ENCODE data around the gene PGRMC2.

The PGRMC2 gene, protein sequence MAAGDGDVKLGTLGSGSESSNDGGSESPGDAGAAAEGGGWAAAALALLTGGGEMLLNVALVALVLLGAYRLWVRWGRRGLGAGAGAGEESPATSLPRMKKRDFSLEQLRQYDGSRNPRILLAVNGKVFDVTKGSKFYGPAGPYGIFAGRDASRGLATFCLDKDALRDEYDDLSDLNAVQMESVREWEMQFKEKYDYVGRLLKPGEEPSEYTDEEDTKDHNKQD

DNA sequence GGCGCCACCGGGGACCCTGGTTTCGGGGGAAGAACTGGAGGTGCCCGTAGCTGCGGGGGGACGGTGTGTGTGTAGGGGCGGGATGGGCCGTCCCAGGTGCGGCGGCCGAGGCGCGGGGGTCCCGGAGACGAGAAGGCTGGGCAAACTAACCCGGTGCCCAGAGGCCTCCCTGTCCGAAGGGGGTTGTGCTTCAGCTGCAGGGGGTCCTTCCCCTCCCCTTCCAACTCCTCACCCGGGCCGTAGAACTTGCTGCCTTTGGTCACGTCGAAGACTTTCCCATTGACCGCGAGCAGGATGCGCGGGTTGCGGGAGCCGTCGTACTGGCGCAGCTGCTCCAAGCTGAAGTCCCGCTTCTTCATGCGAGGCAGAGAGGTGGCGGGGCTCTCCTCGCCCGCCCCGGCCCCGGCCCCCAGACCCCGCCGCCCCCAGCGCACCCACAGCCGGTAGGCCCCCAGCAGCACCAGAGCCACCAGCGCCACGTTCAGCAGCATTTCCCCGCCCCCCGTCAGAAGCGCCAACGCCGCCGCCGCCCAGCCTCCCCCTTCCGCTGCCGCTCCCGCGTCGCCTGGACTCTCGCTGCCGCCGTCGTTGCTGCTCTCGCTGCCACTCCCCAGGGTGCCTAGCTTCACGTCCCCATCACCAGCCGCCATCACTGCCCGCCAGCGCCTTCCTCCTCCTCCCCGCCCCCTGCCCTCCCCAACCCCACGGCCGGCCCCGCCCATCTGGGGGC, at the start of gene PGRMC2:
Gene PGRMC2 (minus strand): TSS at position 673 of the 730 bp plus-strand sequence. CDS start 23 bp downstream, at position 650.
- DNase-seq, result no peak

DNA sequence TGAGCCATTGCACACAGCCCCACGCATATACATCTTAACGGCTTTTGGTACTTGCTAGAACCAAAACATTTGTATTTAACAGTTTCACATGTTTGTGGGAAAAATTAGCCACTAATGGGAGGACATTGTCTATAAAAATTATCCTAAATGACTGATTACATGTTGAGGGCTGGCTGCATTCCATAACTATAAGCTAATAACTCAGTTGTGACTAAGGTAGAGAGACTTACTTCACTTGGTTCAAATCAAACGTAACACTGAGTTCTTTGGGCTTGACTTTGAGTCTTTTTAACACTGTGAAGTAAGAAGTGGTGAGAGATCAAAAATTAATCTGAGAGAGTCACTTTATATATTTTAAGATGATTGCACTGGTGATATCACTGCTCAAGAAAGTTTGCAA, 47.9 kb upstream of the PGRMC2 start:
- no peak for DNase-seq

DNA sequence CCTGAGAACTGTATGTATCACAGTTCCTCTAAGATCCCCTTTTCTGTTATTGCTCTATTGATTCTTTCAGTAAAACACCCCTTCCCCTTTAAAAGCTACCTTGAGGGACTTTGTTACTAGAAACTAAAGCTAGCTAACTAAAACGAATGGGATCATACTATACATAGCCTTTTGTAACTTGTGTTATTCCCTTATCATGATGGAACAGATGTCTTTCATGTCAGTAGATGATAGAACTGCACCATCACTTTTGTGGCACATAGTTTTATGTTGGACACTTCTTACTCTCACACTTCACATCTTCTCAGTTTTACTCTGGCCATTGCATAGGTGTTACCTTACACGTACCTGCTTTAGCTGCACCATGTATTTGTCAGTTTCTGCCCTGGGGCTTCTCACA, 46.6 kb upstream of the PGRMC2 start:
- DNase-seq, result no peak

DNA sequence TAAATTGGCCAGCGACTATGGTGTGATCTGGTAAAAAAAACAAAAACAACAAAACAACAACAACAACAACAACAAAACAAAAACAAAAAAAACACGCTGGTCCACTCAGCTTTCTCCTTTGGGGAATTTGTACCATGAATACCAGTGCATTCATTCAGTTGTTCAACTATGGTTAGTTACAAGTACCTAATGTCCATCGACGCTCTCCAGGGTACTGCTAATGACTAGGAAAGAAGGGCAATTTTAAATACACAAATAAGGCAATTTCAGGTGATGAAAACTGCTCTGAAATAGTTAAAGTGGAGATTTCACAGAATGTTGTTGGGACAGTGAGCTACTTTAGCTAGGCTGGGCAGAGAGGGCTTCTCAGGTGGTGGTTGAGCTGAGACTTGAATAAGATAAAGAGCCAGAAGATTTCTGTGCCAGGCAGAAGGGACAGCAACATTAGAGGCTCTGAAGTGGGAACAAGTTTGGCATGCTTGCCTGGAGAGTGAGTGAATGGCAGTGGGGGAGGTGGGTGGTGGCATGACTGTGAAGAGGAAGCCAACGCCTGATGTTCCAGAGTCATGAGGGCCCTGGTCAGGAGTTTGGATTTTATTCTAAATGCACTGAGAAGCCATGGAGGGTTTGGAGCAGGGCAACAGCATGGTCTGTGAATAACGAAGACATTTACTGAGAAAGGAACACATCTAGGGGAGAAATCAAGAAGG, 45.9 kb upstream of the PGRMC2 start:
- DNase-seq, result no peak

DNA sequence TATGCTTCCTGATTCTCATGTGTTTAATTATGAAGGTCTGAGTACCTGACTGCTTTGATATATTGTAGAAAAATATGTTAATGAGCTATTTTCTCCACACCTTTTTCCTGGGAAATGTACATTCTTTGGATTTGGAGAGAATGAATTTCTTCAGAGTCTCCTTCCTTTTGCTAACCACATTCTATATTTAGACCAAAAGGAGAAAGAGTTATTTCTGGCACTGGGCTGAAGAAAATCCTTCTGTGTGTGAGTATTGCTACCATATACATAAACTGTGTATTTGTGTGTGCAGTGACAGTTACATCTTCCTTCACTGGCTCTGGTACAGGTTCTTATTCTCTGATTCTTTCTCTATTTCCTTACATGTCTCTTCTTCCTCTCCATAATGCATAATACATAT, 44.5 kb upstream of the PGRMC2 start:
- DNase-seq, result no peak

DNA sequence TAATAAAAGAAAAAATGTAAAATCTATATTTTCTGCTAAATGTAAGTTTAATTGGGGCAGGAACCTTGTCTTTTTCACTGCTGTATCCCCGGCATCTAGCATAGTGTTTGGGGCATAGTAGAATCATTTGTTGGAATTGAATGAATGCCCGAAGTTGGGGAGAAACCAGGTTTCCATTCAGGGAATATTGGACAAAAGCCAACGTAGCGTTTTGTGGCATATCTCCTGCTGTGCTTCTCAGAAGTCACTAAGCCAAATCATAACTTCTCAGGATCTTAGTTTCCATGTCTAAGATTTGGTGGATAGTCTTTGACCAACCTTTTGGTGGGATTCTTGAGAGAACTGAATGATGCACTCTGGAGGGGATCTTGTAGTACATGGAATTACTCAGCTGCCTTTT, 42.0 kb upstream of the PGRMC2 start:
- DNase-seq, result no peak

DNA sequence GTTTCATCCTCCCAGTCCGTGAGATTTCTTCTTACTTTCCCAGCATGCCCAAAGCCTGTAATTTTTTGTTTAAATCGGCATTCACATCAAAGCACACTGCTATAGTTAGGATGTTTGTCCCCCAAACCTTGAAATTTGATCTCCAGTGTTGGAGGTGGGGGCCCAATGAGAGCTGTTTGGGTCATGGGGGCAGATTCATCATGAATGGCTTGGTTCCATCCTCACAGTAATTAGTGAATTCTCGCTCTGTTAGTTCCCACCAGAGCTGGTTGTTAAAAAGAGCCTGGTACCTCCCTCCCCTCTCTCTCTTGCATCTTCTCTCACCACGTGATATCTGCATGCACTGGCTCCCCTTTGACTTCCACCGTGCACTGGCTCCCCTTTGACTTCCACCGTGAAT, 40.5 kb upstream of the PGRMC2 start:
- DNase-seq, result no peak

DNA sequence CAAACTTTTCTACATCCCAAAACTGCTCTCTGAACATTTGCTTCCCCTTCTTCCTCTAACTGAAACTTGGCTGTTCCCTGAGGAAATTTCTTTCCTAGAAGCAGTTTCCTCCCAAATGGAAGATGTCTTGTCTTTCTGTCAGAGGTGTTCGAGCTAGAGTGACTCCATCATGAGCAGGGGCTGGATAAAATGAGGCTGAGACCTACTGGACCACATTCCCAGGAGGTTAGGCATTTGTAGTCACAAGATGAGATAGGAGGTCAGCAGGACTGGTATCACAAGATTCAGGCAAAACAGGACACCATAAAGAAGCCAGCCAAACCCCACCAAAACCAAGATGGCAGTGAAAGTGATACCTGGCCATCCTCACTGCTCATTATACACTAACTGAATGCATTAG, 35.8 kb upstream of the PGRMC2 start:
- no peak for DNase-seq

DNA sequence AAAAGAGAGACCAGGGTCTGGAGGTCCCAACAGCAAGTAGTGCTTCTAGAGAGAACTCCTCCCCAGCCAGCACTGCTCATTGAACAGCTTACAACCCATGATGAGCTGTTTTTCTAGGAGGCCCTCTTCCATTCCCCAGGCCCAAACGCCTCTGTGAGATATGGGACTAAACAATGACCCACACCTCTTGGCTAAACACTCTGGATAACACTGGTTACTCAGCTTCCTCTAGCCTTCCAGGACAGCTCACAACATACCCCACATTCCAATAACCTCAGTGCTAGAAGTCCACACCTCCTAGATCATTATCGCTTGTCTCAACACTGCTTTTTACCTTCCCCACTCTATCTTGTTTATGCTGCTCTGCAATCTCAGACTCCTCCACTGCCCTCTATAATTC, 35.4 kb upstream of the PGRMC2 start:
- no peak for DNase-seq

DNA sequence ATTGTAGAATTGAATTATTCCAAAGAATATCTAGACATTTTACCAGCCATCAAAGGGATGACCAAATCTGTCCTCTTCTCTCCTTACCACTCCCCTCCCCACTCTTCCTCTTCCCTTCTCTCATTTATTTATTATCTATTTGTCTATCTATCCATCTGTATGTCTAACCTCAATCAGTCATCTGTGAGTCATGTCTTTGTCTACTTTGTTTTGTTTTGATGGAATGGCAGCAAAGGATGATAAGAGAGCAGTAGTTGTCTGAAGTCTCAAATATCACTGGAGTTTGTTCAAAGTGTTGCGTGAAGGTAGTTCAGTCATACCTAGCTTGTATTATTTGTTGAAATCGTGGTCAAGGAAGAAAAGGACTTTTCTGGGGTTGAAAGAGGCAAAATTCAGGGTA, 34.7 kb upstream of the PGRMC2 start:
- no peak for DNase-seq

DNA sequence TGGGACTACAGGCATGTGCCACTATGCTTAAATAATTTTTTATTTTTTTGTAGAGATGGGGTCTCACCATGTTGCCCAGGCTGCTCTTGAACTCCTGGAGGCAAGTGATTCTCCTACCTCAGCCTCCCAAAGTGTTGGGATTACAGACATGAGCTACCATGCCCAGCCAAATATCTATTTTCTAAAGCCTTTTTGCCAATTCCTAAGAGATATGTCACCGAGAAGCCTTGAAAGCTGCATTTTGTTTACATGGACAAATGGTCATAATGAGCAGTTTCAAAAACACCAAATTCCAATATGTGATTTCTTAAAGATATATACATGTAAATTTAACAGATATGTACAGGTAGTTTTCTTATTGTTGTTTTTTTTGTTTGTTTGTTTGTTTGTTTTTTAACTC, 33.0 kb upstream of the PGRMC2 start:
- DNase-seq, result no peak

DNA sequence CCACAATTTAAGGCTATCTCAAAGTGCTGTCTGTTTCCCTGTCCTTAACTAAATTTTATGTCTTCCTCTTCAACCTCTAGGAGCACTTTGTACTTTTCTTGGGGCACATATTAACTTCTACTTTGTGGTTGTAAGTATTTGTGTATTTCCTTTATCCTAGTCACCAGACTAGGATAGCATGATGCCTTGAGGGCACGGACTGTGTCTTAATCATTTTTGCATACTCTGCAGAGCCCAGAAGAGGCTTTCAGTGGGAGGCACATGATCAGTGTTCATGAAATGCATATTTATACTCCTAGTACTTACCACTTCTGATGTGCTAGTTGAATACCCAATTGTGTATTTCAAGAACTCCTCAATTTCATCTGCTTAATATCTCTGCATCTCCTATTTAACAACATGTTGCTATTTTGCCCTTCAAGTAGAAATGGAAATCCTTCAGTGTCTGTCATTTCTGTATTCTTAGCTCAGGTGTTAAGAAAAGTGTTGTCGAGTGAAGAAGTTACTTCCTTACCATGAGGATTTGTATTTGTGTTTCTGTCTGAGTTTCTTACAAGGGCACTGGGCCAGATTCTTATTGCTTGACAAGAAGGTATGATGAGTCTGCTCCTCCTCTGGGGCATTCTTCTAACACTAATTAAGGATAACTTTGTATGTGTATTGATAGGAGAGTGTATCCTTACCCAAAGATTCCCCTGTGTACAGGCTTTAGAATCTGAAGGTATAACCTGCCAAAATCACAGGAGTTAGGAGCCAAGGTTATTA, 28.3 kb upstream of the PGRMC2 start:
- DNase-seq, result peak; percentile 28

DNA sequence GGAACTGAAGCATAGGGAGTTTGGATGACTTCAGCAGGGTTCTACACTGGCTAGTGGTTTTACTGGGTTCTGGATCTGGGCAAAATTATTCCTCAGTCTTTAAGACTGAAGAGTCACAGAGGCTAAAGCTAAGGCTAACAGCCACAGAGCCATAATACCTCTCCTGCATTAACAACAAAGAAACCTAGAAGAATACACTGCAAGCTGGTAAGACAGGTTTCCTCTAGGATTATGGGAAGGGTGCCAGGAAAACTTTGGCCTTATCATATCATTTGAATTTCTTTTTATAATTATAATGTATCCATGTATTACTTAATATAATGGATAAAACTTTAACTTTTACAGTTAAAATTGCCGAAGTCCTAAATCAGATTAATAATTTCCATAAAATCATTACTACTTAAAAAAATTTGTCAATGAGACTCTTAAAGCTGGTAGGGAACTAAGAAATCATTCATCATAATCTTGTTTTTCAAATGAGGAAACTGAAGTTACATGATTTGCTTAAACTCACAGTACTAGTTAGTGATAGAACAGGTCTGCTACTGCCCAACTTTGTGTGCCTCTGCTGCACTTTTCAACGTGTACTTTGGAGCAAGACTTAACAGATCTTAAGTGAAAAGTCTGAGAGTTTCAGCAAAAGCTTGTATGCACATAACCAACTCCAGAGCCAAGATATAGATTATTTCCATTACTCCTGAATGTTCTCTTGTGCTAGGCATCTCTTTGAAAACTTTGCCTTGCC, 24.2 kb upstream of the PGRMC2 start:
- peak; percentile 87 for DNase-seq

DNA sequence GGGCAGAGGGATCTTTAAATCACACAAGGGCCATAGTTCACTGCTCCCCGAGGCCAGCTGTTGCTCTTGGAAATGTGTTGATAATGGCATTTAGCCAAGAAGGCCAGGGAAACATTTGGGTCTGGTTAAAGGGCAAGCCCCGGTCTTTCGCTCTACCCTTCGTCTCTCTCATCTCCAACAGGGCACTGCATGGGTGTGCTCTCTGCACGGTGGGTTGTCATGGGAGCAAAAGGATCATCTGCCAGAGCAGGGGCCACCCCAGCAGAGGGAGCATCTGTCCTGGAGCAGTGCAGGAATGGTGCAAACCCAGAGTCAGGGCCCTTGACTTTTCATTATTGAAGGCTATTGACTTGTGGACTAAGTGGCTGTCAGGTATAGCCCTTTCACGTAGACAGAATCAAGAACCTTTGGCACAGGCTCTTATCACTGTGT, 22.7 kb upstream of the PGRMC2 start:
- peak; percentile 13 for DNase-seq

DNA sequence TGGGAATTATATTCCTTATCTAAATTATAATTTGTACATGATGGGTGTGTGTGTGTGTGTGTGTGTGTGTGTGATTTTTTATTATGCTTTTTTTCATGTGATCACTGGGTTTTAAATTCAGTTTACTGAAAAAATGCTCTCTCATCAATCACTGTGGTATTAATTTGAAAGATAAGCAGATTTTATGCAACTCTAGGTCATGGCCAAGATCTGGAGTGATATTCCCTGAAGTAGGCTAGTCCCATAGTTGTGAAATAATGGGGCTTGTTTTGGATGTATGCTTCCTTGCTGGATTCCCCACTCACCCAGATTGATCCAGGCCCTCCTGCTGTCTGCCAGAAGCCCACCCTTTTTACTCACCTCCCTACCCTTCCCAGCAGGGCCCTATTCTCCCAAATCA, 22.0 kb upstream of the PGRMC2 start:
- no peak for DNase-seq

DNA sequence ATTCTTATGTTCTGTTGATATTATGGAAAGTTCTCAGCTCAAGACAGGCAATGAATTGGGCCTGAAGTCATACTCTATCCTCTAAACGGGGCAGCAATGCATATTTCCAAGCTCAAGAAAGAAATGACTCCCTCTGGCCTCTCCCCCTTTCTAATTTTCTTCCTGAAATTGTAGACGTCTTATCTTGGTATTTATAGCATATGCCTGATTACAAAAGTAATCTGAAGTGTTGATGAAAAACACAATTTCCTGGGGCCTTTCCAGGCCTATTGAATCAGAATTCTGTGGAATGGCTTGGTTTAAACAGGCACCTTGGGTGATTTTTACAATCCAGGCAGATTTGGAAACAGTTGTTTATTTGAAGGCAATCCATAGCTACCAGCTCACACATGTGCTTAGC, 21.4 kb upstream of the PGRMC2 start:
- no peak for DNase-seq

DNA sequence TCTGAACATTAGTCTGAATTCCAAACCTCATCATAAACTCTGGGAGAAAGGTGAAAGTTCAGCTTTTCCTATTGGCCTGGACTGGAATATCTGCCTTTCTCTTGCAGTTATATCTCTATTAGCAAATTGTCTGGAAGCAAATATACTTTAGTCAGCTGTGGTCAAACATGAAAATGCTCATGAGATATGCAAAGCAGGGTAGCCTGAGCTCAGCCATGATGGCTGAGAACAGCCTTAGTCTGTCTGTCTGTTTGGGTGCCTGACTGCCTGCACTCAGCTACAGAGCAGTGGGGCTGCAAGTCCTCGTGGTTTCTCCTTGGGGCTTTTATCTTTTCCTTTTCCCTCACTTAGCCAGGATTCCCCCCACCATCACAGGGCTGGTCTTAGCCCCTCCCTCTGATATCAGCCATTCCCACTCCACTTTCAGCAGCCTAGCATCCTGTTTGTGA, 19.5 kb upstream of the PGRMC2 start:
- DNase-seq, result peak; percentile 91

DNA sequence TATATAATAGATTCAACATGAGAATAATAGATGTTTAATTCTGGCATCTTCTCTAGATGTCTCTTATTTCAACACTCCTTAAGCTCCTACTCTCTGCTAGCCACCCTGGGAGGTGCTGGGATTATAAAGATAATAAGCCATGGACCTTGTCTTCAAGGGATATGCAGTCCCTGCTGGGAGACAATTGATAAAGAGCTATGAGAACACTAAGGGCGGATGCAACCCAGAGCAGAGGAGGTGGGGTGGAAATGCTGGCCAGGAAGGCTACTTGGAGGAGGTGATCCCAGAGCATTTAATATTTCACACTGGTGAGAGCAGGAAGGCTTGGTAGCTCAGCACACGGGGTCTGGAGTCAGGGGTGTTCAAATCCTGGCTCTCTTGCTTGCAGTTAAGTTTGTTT, 18.3 kb upstream of the PGRMC2 start:
- DNase-seq, result no peak

DNA sequence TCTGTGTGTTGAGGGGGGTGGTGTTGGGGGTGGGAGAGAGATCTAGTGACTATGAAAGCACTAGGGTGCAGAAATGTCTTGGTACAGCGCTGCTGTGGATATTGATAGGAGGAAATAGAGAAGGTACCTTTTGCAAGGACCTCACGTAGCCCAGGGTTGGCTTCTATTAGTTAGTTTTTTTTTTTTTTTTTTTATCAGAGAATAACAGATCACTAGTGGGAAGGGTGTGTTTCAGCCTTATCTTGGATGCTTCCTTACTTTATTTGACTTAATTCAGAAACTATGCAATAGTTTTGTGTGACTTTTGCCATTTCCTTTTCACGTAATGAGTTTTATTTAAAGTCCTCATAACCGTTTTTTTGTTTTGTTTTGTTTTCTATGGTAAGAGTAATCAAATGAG, 16.4 kb upstream of the PGRMC2 start:
- DNase-seq, result no peak

DNA sequence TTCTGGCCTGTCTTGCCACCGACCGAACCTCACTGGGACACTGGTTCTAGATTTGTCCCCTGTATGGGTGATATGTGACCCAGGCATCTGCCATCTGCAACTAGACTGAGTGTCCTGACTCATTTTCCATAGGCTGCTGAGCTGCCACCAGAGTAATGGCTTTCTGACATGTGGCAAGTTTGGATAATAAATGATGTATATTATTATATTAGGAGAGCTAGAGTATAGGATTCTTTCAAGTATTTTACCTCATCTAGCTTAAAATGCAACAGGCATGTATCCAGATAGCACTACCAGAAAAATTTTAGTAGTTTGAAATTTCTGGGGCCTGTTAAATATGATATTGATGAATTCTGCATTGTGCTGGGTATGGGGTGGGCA, 15.8 kb upstream of the PGRMC2 start:
- DNase-seq, result no peak

DNA sequence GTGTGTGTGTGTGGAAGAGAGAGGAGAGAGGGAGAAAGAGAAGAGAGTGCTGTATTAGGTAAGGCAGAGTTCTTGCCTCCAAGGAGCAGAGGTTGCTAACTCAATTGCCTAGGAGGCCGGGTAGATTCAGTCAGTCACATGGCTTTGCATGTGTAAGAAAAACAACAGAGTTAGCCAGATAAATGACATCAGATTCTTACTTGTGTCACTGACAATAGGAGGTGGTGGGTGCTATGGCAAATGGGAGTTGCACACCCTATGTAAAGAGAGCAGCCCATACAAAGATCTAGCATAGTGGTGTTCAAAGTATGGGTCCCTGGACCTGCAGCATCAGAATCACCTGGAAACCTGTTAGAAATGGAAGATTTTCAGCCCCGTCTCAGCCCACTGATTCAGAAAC, 14.4 kb upstream of the PGRMC2 start:
- DNase-seq, result no peak

DNA sequence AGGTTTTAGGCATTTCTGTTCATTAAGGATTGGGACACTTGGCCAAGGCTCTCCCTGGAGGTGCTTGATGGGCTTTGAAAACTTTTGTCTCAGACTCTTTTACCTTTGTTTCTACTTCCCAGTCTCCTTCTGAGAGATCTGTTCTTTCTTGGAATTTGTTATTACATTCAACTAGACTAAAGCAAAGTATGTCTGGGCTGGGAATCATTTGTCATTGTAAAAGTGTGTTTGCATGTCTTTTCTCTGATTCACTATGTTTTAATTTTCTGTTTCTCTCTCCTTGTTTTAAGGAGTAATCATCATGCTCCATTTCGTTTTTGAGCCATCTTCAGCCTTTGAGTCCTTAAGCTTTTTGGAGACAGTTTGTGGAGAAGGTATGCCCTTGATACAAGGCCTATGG, 12.2 kb upstream of the PGRMC2 start:
- DNase-seq, result no peak

DNA sequence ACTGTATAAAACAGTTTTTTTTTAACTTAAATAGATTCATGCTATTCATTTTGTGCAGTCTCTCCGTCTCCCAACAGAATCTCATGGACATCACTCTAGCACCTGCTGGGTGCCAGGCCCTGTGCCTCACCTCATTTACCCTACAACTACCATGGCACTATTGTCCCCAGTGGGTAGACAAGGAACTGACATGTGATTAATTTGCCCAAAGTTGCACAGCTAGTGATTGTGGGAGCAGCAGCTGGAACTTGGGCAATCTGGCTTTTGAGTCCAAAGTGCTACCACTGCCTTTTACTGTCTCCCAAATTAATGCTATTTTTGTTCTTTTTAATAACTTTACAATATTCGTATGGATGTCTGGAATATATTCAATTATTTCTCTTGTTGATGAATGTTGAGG, 11.2 kb upstream of the PGRMC2 start:
- no peak for DNase-seq
